GM21723 (cell line): ENCODE measurements around the gene CFAP68.
"Not testable (repeated sequence)": the region's sequence is repeated elsewhere in the genome, so short reads cannot be mapped to it uniquely, and the experiment has no call there.

ENCODE experiments used
- ATAC-seq: cut with Tn5 transposase; IDR thresholded peaks from one replicate; pipeline ENCODE4 v1.9.1; 2021; ENCODE audit warnings: mild to moderate bottlenecking, moderate library complexity; ENCODE audit not compliant: unreplicated experiment

The CFAP68 gene

DNA sequence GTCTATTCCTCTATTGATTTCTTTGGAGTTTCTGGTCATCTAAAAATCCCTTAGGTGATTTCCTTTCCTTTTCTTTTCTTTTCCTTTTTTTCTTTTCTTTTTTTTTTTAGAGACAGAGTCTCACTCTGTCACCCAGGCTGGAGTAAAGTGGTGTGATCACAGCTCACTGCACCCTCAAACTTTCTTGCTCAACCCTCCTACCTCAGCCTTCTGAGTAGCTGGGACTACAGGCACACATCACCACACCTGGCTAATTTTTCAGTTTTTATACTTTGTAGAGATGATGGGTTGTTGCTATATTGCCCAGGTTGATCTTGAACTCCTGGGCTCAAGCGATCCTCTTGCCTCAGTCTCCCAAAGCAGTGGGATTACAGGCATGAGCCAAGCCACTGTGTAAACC, 37.4 kb downstream of the CFAP68 start:
- ATAC-seq: no peak

DNA sequence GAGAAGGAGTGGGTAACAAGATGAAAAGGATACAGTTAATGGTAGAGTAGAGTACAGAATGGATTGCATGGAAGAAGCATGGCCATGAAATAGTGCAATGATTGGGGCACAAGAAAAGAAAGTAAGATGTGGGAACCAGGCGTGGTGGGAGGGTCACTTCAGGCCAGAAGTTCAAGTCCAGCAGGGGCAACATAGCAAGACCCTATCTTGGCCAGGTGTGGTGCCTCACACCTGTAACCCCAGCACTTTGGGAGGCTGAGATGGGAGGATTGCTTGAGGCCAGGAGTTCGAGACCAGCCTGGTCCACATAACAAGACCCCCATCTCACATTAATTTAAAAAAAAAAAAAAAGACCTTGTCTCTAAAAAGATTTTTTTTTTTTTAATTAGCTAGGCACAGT, 38.0 kb downstream of the CFAP68 start:
- ATAC-seq: no peak

DNA sequence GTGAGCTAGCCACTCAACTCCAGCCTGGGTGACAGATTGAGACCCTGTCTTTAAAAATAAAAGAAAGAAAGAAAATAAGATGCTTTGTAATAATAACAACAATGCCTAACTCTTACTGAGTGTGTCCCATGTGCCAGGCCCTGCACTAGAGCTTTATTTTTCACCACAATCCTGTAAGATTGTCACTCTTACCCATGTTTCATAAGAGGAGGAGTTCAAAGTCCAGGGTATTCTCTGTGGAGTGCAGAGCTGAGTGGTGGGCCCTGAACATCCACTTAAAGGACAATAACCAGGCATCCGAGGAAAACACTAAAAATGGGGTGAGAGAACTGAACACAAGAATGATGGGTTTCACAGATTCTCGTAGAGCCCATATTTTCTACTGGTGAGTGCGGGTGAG, 38.4 kb downstream of the CFAP68 start:
- ATAC-seq: no peak

DNA sequence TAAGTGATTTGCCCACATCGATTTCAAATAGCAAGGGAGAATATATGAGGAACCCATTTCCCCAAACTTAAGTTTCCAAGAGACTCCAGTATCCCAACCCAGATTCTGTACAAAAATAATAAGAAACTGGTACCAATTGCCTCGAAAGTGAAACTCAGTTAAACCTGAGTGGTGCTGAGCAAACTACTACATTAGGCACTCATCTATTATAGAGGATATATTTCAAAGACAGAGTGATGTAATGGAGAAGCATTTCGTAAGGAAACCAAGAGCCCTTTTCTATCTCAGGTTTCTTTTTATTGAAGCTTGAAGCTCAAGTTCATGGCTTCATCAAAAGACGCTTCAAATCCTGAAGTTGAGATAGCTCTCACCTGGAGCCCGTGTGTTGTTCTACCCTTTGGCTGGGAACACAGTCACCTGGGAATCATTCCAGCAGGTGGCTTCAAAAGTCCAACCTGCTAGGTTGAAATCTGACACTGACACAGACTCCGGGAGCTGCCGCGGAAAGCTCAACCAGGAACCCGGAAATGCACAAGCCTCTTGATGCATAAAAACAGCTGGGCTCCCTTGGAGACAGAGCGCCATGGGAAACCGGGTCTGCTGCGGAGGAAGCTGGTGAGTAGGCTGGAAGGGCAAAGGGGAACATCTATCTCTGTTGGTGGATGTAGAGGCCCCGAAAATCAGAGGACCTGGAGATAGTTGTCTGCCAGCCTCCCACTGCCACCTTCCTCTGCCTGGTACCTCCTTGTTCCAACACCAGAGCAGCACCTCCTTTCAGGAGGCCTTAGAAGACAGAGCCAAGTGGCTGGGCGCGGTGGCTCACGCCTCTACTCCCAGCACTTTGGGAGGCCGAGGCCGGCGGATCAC, 39.3 kb downstream of the CFAP68 start, which contains the start of gene C11orf52:
Gene C11orf52 (plus strand): TSS at position 524 of the 867 bp plus-strand sequence. CDS start 60 bp downstream, at position 584.
- no peak for ATAC-seq

DNA sequence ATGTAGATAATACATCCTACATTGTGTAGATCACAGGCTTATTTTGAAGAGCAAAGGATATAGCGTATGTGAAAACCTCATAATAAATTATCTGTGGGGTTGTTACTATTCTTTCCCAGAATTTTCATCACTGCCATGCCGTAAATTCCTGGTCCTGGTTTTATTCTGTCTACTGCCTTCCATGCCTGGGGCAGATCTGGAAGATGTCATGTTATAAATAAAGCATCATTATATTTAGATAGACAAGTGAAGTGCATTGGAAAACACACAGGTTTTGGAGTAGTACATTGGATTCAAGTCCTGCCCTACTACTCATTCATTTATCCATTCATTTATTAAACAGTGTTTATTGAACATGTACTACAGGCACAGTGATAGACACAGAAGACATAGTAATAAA, 41.6 kb downstream of the CFAP68 start:
- no peak for ATAC-seq

DNA sequence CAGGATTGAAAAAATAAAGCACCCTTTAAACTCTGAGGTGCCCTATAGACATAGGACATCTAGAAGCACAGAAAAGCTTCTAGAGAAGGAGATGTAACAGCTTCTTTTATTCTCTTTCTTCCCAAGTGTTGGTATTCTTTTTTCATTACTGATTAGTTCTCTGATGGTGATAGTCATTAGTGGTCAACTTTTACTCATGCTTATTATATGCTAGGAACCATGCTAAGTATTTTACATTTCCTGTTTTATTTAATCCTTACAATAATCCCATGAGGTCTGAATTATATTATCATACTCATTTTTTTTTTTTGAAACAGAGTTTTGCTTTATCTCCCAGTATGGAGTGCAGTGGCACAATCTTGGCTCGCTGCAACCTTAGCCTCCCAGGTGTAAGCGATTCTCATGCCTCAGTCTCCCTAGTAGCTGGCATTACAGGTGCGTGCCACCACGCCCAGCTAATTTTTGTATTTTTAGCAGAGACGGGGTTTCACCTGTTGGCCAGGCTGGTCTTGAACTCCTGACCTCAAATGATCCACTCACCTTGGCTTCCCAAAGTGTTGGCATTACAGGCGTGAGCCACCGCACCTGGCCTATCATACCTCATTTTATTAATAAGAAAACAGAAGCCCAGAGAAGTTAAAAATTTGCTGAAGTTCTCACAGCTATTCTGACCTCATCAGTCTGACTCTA, 42.3 kb downstream of the CFAP68 start:
- no peak for ATAC-seq

DNA sequence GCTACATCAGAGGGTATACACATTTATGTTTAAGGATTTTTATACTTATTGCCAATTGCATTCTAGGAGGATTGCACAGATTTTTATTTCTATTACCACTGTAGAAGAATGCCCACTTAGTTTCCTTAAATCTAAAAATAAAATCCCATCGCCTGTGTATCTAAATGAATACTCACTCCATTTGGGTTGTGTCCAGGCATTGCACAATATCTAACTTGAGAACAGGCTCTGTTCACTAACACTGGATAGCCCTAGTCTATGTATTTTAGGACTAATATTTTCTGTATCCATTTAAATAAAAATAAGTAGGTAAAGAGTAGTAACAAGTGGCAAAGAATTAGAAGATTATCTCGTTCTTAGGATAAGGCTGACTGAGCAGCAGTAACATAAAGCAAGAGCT, 43.5 kb downstream of the CFAP68 start:
- ATAC-seq: no peak

DNA sequence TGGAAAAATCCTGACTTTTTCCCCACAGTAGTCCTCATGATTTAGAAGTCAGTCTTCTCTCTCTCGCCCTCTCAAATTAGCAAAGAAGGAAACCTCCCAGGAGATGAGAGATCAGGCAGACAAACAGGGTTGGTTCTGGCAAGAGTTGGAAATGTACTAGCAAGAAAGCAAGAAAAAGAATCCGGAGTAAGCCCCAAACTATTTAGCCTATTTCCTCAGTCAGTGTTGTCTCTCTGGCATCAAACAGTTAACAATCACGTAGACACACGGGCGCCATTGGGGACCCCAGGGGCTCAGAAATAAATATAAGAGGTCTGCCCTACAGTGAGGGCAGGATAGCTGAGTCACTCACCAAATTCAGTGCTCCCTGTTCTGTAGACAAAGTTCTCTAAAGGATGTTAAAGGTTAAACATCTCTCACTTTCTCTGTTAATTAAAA, 44.0 kb downstream of the CFAP68 start:
- no peak for ATAC-seq

DNA sequence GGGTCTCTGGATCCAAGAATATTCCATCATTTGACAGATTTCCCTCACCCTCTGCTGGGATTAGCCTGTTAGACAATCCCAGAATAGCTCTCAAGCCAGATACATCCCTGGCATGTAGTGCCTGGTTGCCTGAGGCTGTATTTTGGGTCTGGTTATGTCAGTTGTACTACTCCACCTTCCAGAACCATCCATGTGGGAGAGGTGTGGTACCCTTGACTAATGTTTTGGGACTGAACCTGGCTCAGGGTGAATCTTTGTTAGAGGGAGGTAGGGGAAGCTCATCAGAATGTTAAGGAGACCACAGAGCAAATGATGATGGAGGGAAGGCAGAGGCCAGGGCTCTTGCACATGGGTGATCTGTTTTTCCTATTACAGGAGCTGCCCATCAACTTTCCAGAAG, 44.6 kb downstream of the CFAP68 start:
- ATAC-seq: no peak

DNA sequence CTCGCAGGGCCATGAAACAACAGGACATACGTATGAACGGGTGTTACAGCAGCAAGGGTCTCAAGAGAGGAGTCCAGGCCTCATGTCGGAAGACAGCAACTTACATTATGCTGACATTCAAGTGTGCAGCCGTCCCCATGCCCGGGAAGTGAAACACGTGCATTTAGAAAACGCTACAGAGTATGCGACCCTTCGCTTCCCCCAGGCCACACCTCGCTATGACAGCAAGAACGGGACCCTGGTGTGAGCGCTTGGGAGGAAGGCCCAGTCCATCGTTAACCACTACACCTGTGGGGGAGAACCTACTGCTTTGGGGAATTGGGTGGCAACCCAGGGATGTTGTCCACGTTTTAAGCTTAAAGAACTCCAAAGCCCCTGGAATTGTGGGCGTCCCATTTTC, 46.6 kb downstream of the CFAP68 start:
- no peak for ATAC-seq

DNA sequence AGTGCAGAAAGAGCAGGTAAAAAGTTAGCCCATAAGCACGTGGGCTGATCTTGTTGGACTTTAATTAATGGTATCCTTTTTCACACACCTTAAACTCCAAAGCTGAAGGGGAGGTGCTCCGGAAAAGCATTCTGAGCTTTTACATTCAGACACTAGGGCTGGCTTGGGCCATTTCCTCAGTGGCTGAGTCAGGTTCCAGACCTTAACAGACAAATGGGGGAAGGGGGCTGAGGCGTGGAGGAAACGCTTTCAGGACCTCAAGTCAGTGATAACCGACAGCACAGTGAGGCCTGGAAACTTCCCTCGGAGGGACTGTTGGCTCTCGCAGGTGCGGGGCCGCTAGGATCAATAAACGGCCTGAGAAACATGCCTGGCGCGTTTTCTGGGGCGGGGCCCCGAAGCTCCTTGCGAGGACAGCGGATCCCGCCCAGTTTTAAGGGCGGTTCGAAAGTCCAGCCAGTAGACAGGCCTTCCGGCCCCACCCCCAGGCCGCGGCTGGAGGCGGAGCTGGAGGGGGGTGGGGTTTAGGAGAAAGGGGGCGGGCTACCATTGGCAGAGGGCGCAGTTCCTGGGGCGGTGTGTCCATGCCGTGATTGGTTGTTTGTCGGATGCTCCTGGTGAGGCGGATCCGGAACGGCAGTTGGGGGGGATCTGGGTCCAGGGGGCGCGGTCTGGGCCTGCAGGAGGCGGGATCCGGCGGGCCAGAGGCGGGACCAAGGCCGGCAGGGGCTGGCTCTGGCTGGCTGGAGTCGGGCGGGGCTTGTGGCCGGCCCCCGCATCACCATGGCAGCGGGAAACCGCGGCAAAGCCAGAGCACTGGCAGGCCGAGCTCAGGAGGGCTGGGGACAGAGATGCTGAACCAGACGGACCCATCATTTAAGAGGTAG, 47.4 kb downstream of the CFAP68 start:
- ATAC-seq: peak; percentile 93

DNA sequence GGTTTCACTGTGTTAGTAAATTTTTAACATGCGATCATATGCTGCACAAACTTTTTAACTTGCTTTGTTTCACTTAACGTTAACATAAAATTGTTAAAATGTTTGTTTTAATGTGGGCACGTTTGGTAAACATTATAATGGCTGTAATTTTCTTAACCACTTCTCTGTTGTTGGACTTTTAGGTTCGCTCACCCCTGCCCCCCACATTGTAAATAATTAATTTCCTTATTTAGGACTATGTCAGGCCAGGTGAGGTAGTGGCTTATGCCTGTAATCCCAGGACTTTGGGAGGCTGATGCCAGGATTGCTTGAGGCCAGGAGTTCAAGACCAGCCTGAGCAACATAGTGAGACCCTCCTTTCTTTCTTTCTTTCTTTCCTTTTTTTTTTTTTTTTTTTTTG, 51.1 kb downstream of the CFAP68 start:
- no peak for ATAC-seq

DNA sequence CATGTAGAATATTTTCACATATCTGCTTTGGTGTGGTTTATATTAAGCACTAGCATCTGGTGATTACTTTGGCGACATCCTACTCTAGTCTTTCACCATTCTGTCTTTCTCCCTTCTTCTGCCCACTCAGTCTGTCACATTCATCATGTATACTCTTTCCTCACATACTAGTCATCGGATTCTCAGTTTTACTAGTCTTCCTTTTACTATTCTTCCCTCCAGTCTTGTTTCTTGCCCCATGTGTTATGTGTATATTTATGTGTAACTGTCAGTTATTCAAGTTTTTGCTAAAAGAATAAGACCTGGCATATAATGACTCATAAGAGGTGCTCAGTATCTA, 53.2 kb downstream of the CFAP68 start:
- no peak for ATAC-seq

DNA sequence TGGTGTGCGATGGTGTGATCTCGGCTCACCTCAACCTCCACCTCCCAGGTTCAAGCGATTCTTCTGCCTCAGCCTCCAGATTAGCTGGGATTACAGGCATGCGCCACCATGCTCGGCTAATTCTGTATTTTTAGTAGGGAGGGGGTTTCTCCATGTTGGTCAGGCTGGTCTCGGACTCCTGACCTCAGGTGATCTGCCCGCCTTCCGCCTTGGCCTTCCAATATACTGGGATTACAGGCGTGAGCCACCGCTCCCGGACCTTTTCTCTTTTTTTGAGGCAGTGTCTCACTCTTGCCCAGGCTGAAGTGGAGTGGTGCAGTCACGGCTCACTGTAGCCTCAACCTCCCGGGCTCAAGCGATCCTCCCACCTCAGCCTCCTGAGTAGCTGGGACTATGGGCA, 53.8 kb downstream of the CFAP68 start:
- not testable (repeated sequence) for ATAC-seq

DNA sequence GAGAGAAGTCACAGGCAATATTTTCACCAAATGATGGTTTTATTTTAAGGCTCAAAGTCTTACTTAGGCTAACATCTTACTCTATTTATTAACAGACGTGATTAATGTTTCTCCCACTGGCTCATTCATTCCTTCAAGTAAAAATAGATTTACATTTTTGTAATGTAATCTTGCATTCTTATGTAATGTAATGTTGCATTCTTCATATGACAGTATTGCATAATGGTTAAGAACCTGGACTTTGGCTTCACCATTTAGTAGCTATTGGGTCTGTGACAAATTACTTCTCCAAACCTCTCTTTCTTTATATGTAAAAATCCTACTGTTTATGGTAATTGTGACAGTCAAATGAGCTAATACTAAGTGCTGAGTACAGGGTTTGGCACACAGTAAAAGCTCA, 54.5 kb downstream of the CFAP68 start:
- ATAC-seq: no peak

DNA sequence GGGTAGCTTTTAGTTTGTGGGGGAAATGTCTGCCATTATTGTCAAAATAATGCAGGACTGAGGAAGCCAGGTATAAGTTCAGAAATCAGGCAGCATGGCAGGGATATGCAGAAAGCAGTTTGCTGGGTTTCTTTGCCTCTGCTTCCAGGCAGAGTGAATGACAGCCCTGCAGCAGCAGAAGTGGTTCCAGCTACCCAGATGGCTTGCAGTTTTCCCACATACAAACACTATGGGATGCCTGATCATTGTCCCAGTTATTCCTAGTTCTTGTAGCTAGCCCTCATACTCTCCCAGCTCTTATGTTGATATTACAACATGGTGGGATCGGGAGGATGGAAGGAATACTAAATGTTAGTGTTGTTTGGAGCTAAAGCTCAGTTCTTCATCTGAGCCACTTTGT, 55.0 kb downstream of the CFAP68 start:
- ATAC-seq: no peak
